WTC11 (cell line): ENCODE data around the gene SEPTIN3. TPM values are rescaled to one million over a fixed set of nuclear protein-coding genes. Genes with fewer than 3 reads are reported as not detected.

ENCODE experiments used
- ATAC-seq: fragments of 200-7000 bp; cut with Tn5 transposase; 2 replicates; pipeline ENCODE4 v1.10.0; 2021; ENCODE audit warnings: mild to moderate bottlenecking, moderate library complexity
- CTCF ChIA-PET: fragments of 300-600 bp; sonication (Branson Sonifier 250); formaldehyde crosslinking; loops from one replicate; lab custom pipeline; 2021; ENCODE audit warnings: antibody characterized with exemption; lab: Charles Lee
- POLR2A ChIA-PET: fragments of 350-600 bp; sonication (Branson Sonifier 250); formaldehyde crosslinking; loops from one replicate; lab custom pipeline; 2021; ENCODE audit warnings: antibody characterized with exemption; lab: Charles Lee
- DNase-seq: peaks from one replicate; pipeline ENCODE4 v3.0.0; 2021; ENCODE audit warnings: low spot score
- H3K27ac Mint-ChIP-seq: 2 replicates; pipeline ENCODE4 v1.8.0; 2021; ENCODE audit warnings: mixed read lengths
- H3K27me3 Mint-ChIP-seq: 2 replicates; pipeline ENCODE4 v1.8.0; 2021; ENCODE audit warnings: low read depth, mild to moderate bottlenecking, moderate library complexity, mixed read lengths
- H3K36me3 Mint-ChIP-seq: 2 replicates; pipeline ENCODE4 v1.8.0; 2021; ENCODE audit warnings: mixed read lengths
- H3K4me1 Mint-ChIP-seq: 2 replicates; pipeline ENCODE4 v1.8.0; 2022; ENCODE audit warnings: mixed read lengths
- H3K4me3 Mint-ChIP-seq: 2 replicates; pipeline ENCODE4 v1.8.0; 2021; ENCODE audit warnings: mild to moderate bottlenecking, moderate library complexity, mixed read lengths
- H3K9me3 Mint-ChIP-seq: 2 replicates; pipeline ENCODE4 v1.8.0; 2021; ENCODE audit warnings: mixed read lengths
- AFF4 ChIP-seq: sonication (generic); formaldehyde crosslinking; IDR thresholded peaks from 2 replicates; pipeline ENCODE4 v1.8.1; 2023; ENCODE audit warnings: mild to moderate bottlenecking, missing genetic modification reagents, borderline replicate concordance
- ATF6 ChIP-seq: sonication (generic); formaldehyde crosslinking; IDR thresholded peaks from 2 replicates; pipeline ENCODE4 v1.8.1; 2023; ENCODE audit warnings: mild to moderate bottlenecking, missing genetic modification reagents
- ELF4 ChIP-seq: sonication (generic); formaldehyde crosslinking; IDR thresholded peaks from 2 replicates; pipeline ENCODE4 v1.8.1; 2022; ENCODE audit warnings: low read depth, mild to moderate bottlenecking, moderate library complexity, missing genetic modification reagents
- HMGXB4 ChIP-seq: sonication (generic); formaldehyde crosslinking; IDR thresholded peaks from 2 replicates; pipeline ENCODE4 v1.8.1; 2023; ENCODE audit warnings: mild to moderate bottlenecking, moderate library complexity, missing genetic modification reagents
- KAT7 ChIP-seq: sonication (generic); formaldehyde crosslinking; IDR thresholded peaks from 2 replicates; pipeline ENCODE4 v1.8.1; 2023; ENCODE audit warnings: missing genetic modification reagents, mild to moderate bottlenecking, borderline replicate concordance
- NR1H2 ChIP-seq: sonication (generic); formaldehyde crosslinking; IDR thresholded peaks from 2 replicates; pipeline ENCODE4 v1.9.0; 2021; ENCODE audit warnings: mild to moderate bottlenecking, moderate library complexity, missing genetic modification reagents
- RELA ChIP-seq: sonication (generic); formaldehyde crosslinking; IDR thresholded peaks from 2 replicates; pipeline ENCODE4 v1.8.1; 2022; ENCODE audit warnings: missing genetic modification reagents, mild to moderate bottlenecking, borderline replicate concordance
- ZNF219 ChIP-seq: sonication (generic); formaldehyde crosslinking; IDR thresholded peaks from 2 replicates; pipeline ENCODE4 v1.8.0; 2023; ENCODE audit warnings: missing genetic modification reagents, mild to moderate bottlenecking, borderline replicate concordance
- ZNF263 ChIP-seq: sonication (generic); formaldehyde crosslinking; IDR thresholded peaks from 2 replicates; pipeline ENCODE4 v1.8.1; 2022; ENCODE audit warnings: low read depth, mild to moderate bottlenecking, moderate library complexity, missing genetic modification reagents
- ZNF416 ChIP-seq: fragments of 250-450 bp; sonication (Bioruptor Pico); IDR thresholded peaks from 2 replicates; pipeline ENCODE4 v1.9.0; 2021; ENCODE audit warnings: mild to moderate bottlenecking, inconsistent platforms
- total RNA-seq: library from RNA; stranded (reverse); gene quantifications from 3 replicates; pipeline ENCODE4 v1.2.3, GENCODE V29; 2021
- TF ChIP-seq, protein P1 (sequence below): fragments of 250-450 bp; sonication (Bioruptor Pico); conservative IDR thresholded peaks from 2 replicates; pipeline ENCODE4 v1.9.0; 2021; ENCODE audit warnings: mild to moderate bottlenecking
- TF ChIP-seq, protein P2 (sequence below): fragments of 250-450 bp; sonication (Bioruptor Pico); IDR thresholded peaks from 2 replicates; pipeline ENCODE4 v1.9.0; 2021; ENCODE audit warnings: mild to moderate bottlenecking

Gene SEPTIN3
- total RNA-seq, 1 experiment from 2014 or later, result 19.5 TPM

DNA sequence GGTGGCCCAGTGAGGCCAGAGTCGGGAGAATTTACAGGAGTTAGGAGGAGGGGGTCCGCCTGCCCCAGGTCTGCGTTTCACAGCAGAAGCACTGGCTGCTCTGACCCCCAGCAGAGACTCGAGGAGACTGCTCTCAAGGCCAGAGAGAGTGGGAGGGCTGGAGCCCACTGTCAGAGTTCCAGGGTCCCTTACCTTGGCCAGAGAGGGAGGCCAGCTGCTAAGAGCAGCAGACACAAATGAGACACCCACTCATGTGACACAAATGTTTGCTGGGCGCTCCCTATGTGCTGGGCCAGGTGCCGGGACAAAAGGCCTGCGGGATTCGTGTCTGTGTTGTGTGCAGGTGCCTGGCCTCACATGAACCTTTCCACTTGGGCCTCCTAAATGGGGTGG lies 39.8 kb upstream of the SEPTIN3 start (continued):
- no peak for TF ChIP-seq AFF4 (CRISPR knock-in tag)
- TF ChIP-seq, protein P1, sequence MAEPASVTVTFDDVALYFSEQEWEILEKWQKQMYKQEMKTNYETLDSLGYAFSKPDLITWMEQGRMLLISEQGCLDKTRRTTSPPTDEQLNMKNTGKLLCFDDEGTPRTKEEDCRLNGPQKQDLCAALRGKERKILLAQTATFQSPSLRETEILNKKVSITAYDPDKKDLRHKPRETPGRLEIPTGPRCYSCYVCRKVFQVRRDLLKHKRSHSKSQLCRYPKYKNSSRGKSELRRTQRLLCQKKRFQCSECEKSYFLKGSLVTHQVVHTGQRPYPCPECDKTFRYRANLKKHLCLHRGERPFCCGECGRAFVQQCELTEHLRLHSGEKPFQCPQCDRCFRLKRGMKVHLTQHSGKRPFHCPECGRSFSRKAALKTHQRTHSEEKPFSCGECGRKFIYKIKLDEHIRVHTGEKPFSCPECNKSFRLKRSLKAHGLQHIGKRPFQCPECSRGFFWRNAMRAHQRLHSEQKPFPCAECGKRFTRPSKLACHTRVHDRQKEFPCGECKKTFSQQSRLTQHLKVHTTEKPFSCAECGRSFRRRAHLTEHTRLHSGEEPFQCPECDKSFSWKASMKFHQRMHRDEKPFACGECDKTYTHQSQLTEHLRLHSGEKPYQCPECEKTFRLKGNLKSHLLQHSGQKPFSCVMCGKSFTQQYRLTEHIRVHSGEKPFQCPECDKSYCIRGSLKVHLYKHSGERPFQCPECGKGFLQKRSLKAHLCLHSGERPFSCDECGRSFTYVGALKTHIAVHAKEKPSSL (CRISPR knock-in tag), result no peak
- TF ChIP-seq NR1H2 (CRISPR knock-in tag), result no peak
- no peak for TF ChIP-seq ELF4 (CRISPR knock-in tag)
- no peak for TF ChIP-seq HMGXB4 (CRISPR knock-in tag)
- TF ChIP-seq ZNF219 (CRISPR knock-in tag), result no peak
- TF ChIP-seq RELA (CRISPR knock-in tag), result no peak
- TF ChIP-seq, protein P2, sequence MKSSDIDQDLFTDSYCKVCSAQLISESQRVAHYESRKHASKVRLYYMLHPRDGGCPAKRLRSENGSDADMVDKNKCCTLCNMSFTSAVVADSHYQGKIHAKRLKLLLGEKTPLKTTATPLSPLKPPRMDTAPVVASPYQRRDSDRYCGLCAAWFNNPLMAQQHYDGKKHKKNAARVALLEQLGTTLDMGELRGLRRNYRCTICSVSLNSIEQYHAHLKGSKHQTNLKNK, result no peak
- no peak for TF ChIP-seq ZNF416
- TF ChIP-seq, all 79 proteins: peak for 0

DNA sequence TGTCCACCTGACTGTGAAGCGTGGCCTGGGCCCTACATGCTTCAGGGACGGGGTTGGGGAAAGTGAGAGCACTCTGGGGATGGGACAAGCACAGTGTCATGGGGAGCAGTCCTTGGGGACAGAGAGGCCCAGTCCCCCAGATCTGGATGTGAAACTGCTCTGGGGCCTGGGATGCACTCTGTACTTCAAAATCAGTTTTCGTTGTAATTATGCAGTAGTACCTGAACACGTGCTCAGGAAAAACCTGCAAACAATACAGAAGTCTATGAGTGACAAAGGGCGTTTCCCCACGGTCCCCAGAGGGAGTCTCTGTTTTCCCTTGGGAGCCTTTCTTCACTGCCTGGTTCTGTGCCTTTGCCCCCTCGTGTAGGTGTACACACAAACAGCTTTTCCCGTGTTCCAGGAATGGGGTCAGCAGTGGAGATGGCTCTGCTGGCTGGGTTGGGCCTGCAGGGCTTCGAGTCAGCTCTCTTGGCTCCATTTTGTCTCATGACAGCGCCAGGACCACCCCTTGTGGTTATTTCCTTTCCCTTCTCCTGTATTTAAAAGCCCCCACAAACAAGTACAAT lies 37.5 kb upstream of the SEPTIN3 start:
- no peak for DNase-seq
- ATAC-seq, result no peak
- Mint-ChIP-seq H3K4me3 (no peak overlapping the region), H3K36me3 (peaks cover 4% of the 10 kb centered on the region; the same call in 1 of the 2 replicates), H3K9me3 (no peaks in the 10 kb centered on the region), H3K27me3 (peaks cover 40% of the 10 kb centered on the region), H3K4me1 (peaks cover 8% of the 10 kb centered on the region), H3K27ac (no peak overlapping the region)
- POLR2A ChIA-PET, result no interaction called here
- TF ChIP-seq ZNF263 (CRISPR knock-in tag) (no peak), KAT7 (no peak)
- CTCF ChIA-PET, result interaction anchor here (0.6 to 1.1 kb wide), 4 partner anchors 9 to 155 kb away, joined by 3 to 4 read pairs (median 4); no protein-coding TSS in a partner anchor

GRCh38 chr22:41932353-41932752 lies 36.9 kb upstream of the SEPTIN3 start:
- ChIA-PET POLR2A (no interaction called here), CTCF (interaction anchor here (0.6 kb wide), 1 partner anchor 12 kb away, joined by 3 read pairs; no protein-coding TSS in a partner anchor)
- ATAC-seq, result no peak
- peaks cover 7% of the 10 kb centered on the region for H3K36me3 Mint-ChIP-seq
- peaks cover 8% of the 10 kb centered on the region for H3K4me1 Mint-ChIP-seq
- no peak for DNase-seq
- no peak overlapping the region for H3K4me3 Mint-ChIP-seq
- H3K27ac Mint-ChIP-seq, result no peak overlapping the region
- H3K9me3 Mint-ChIP-seq, result no peaks in the 10 kb centered on the region
- H3K27me3 Mint-ChIP-seq, result peaks cover 34% of the 10 kb centered on the region
- no peak for TF ChIP-seq ATF6 (CRISPR knock-in tag)
